AG04450 (cell line): ENCODE measurements around the gene ZNF117. TPM values are rescaled to one million over a fixed set of nuclear protein-coding genes. Genes with fewer than 3 reads are reported as not detected.

ENCODE experiments used
- CTCF ChIA-PET: fragments of 300-600, 350-600 bp; formaldehyde crosslinking; extraction: SDS; loops from one replicate; lab custom pipeline; 2022; ENCODE audit warnings: antibody characterized with exemption, inconsistent platforms; lab: Charles Lee
- POLR2A ChIA-PET: fragments of 350-600 bp; formaldehyde crosslinking; extraction: SDS; loops from one replicate; lab custom pipeline; 2021; ENCODE audit warnings: antibody characterized with exemption, inconsistent platforms; lab: Yijun Ruan, JAX
- DNase-seq: peaks from one replicate; pipeline ENCODE4 v3.0.0-alpha.2; 2011; ENCODE audit warnings: low read depth, low spot score
- H3K27ac ChIP-seq: one replicate; pipeline ENCODE4 v1.5.1; 2012; ENCODE audit warnings: low read depth, low read length, control low read depth
- H3K27me3 ChIP-seq: one replicate; pipeline ENCODE4 v1.6.0; 2012; ENCODE audit warnings: low read length; ENCODE audit not compliant: control insufficient read depth, insufficient read depth
- H3K4me3 ChIP-seq: 2 replicates; pipeline ENCODE4 v1.5.1; 2011; ENCODE audit warnings: mild to moderate bottlenecking, low read depth, low read length, control low read depth
- H3K9me3 ChIP-seq: 2 replicates; pipeline ENCODE4 v1.5.1; 2012; ENCODE audit warnings: low read length; ENCODE audit not compliant: control insufficient read depth, insufficient read depth
- polyA plus RNA-seq: library from polyadenylated mRNA; depleted of rRNA; stranded (reverse); fragments of >200 nt; gene quantifications from 2 replicates; pipeline ENCODE4 v1.2.3, GENCODE V29; 2011
- TF ChIP-seq, protein P1 (sequence below): IDR thresholded peaks from 2 replicates; pipeline ENCODE4 v1.5.1; 2011; ENCODE audit warnings: low read depth, low read length, control low read depth, inconsistent platforms

ZNF117 gene
- polyA plus RNA-seq, 1 experiment, result 12.9 TPM

- Histone ChIP-seq H3K27ac (no peak overlapping the region), H3K4me3 (no peak overlapping the region), H3K9me3 (peaks cover 77% of the 10 kb centered on the region), H3K27me3 (peaks cover 2% of the 10 kb centered on the region)
- TF ChIP-seq, protein P1, sequence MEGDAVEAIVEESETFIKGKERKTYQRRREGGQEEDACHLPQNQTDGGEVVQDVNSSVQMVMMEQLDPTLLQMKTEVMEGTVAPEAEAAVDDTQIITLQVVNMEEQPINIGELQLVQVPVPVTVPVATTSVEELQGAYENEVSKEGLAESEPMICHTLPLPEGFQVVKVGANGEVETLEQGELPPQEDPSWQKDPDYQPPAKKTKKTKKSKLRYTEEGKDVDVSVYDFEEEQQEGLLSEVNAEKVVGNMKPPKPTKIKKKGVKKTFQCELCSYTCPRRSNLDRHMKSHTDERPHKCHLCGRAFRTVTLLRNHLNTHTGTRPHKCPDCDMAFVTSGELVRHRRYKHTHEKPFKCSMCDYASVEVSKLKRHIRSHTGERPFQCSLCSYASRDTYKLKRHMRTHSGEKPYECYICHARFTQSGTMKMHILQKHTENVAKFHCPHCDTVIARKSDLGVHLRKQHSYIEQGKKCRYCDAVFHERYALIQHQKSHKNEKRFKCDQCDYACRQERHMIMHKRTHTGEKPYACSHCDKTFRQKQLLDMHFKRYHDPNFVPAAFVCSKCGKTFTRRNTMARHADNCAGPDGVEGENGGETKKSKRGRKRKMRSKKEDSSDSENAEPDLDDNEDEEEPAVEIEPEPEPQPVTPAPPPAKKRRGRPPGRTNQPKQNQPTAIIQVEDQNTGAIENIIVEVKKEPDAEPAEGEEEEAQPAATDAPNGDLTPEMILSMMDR, result no peak
- POLR2A ChIA-PET, result no interaction called here
- CTCF ChIA-PET, result no interaction called here
- DNase-seq, result no peak
Measured at GRCh38 chr7:64996305-64996704, 5.5 kb upstream of the ZNF117 start.

- CTCF ChIA-PET, result no interaction called here
- Histone ChIP-seq H3K27ac (no peak overlapping the region), H3K27me3 (peaks cover 2% of the 10 kb centered on the region), H3K9me3 (peaks cover 67% of the 10 kb centered on the region), H3K4me3 (no peak overlapping the region)
- POLR2A ChIA-PET, result no interaction called here
- TF ChIP-seq, protein P1, result no peak
- no peak for DNase-seq
Measured at GRCh38 chr7:64993901-64994300, 3.1 kb upstream of the ZNF117 start.

- TF ChIP-seq, protein P1, result no peak
- ChIA-PET CTCF (no interaction called here), POLR2A (no interaction called here)
- Histone ChIP-seq H3K27me3 (peaks cover 2% of the 10 kb centered on the region), H3K4me3 (no peak overlapping the region), H3K27ac (no peak overlapping the region), H3K9me3 (peaks cover 62% of the 10 kb centered on the region)
- no peak for DNase-seq
Measured at GRCh38 chr7:64992971-64993370, 2.1 kb upstream of the ZNF117 start.

- H3K27ac ChIP-seq, result no peak overlapping the region
- H3K4me3 ChIP-seq, result no peak overlapping the region
- ChIA-PET CTCF (no interaction called here), POLR2A (no interaction called here)
- H3K9me3 ChIP-seq, result peaks cover 38% of the 10 kb centered on the region
- TF ChIP-seq, protein P1, result no peak
- H3K27me3 ChIP-seq, result peaks cover 2% of the 10 kb centered on the region
- no peak for DNase-seq
Measured at GRCh38 chr7:64990216-64990615, 620 bp downstream of the ZNF117 start.

DNA sequence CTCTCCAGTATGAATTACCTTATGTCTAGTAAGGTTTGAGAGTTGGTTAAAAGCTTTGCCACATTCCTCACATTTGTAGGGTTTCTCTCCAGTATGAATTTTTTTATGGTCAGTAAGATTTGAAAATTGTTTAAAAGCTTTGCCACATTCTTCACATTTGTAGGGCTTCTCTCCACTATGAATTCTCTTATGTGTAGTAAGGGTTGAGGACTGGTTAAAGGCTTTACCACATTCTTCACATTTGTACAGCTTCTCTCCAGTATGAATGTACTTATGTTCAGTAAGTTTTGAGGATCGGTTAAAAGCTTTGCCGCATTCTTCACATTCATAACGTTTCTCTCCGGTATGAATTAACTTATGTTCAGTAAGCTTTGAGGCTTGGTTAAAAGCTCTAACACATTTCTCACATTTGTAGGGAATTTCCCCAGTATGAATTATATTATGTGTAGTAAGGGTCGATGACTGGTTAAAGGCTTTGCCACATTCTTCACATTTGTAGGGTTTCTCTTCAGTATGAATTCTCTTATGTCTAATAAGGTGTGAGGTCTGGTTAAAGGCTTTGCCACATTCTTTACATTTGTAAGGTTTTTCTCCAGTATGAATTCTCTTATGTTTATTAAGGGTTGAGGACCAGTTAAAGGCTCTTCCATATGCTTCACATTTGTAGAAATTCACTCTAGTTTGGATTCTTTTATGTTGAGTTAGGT, 12.2 kb downstream of the ZNF117 start:
- Histone ChIP-seq H3K27ac (no peak overlapping the region), H3K27me3 (no peaks in the 10 kb centered on the region), H3K4me3 (no peak overlapping the region), H3K9me3 (0 out of 2 replicates have a peak, but pooled peaks cover 4% of the 10 kb centered on the region)
- no peak for DNase-seq
- TF ChIP-seq, protein P1, result no peak
- ChIA-PET POLR2A (no interaction called here), CTCF (no interaction called here)
